Measurements from ENCODE around the gene KLF3. TPM values are rescaled to one million over a fixed set of nuclear protein-coding genes. Genes with fewer than 3 reads are reported as not detected.
A peak's percentile ranks its signal among the peaks of the same experiment; 100 is the strongest.

KLF3 gene
- total and polyA plus RNA-seq, 9 of the 15 experiments (the other 6 are each of a cell fraction or from before 2014, with no cell fraction given), result 9.9 to 47.2 (median 18.1) TPM

GRCh38 chr4:38673130-38673978 is 9.4 kb downstream of the KLF3 start (continued):
- TF ChIP-seq ZNF589 (CRISPR knock-in tag; IDR thresholded peaks at IDR 0.05; ENCODE audit: low read depth) (0 out of 2 replicates have a peak, but pooled peaks have one; percentile 41), CEBPB (tag; IDR thresholded peaks at IDR 0.05) (peak; percentile 73), SETDB1 (IDR thresholded peaks at IDR 0.05; ENCODE audit: low read length) (no peak), PML (IDR thresholded peaks at IDR 0.05; ENCODE audit: low read length) (no peak), EP400 (IDR thresholded peaks at IDR 0.05) (no peak), ETV1 (tag; conservative IDR thresholded peaks at IDR 0.05; ENCODE audit: low read depth) (no peak), SMARCE1 (IDR thresholded peaks at IDR 0.05) (no peak), MAZ (CRISPR knock-in tag; conservative IDR thresholded peaks at IDR 0.05 in 1 of 2, IDR thresholded peaks at IDR 0.05 in 1 of 2) (peak in 1 of 2 experiments; percentile 83; a peak in 2 of 4 replicates), SNAPC5 (CRISPR knock-in tag; IDR thresholded peaks at IDR 0.05) (no peak), LCOR (CRISPR knock-in tag; IDR thresholded peaks at IDR 0.05) (no peak), NCOR1 (IDR thresholded peaks at IDR 0.05) (peak; percentile 12; the same call in 1 of the 2 replicates), TBL1XR1 (IDR thresholded peaks at IDR 0.05; ENCODE audit: low read length in 2 of 2) (no peak; a peak in 1 of 4 replicates), ZNF280B (CRISPR knock-in tag; IDR thresholded peaks at IDR 0.05) (no peak), MEIS2 (IDR thresholded peaks at IDR 0.05; ENCODE audit: partially characterized antibody) (peak; percentile 31), FOXJ2 (tag; IDR thresholded peaks at IDR 0.05) (0 out of 2 replicates have a peak, but pooled peaks have one; percentile 48), ZNF449 (CRISPR knock-in tag; IDR thresholded peaks at IDR 0.05) (no peak), PATZ1 (CRISPR knock-in tag; IDR thresholded peaks at IDR 0.05; ENCODE audit: borderline replicate concordance) (no peak), MEF2D (tag; conservative IDR thresholded peaks at IDR 0.05; ENCODE audit: low read depth) (no peak)
- TF ChIP-seq, protein P1, sequence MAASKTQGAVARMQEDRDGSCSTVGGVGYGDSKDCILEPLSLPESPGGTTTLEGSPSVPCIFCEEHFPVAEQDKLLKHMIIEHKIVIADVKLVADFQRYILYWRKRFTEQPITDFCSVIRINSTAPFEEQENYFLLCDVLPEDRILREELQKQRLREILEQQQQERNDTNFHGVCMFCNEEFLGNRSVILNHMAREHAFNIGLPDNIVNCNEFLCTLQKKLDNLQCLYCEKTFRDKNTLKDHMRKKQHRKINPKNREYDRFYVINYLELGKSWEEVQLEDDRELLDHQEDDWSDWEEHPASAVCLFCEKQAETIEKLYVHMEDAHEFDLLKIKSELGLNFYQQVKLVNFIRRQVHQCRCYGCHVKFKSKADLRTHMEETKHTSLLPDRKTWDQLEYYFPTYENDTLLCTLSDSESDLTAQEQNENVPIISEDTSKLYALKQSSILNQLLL (CRISPR knock-in tag; IDR thresholded peaks at IDR 0.05; ENCODE audit: borderline replicate concordance), result no peak

All from K562 (cell line).